Tibial nerve (tissue), 4 donors: ENCODE results near the gene E2F6. TPM values are rescaled to one million over a fixed set of nuclear protein-coding genes. Genes with fewer than 3 reads are reported as not detected.

Experiments
- DNase-seq, 2 donors: peaks; one replicate each; pipeline ENCODE4 v3.0.0-alpha.2; 2019; ENCODE audit warnings: low spot score in 2 of 2
- H3K27ac ChIP-seq, 4 donors: fragments of 200-600 bp; sonication (generic) in 3 of 4; one replicate each; pipeline ENCODE4 v1.5.1; 2017 to 2019; ENCODE audit warnings: mild to moderate bottlenecking in 1 of 4
- H3K27me3 ChIP-seq, 2 donors: fragments of 200-600 bp; sonication (generic) in 1 of 2; one replicate each; pipeline versions ENCODE4 v1.5.1 to v1.6.0; 2017 to 2019
- H3K36me3 ChIP-seq, 3 donors: fragments of 200-600 bp; sonication (generic); one replicate each; pipeline ENCODE4 v1.5.1; 2018 to 2019
- H3K4me1 ChIP-seq, 4 donors: fragments of 200-600 bp; sonication (generic) in 3 of 4; one replicate each; pipeline ENCODE4 v1.5.1; 2017 to 2019
- H3K4me3 ChIP-seq, 4 donors: fragments of 200-600 bp; sonication (generic) in 3 of 4; one replicate each; pipeline ENCODE4 v1.5.1; 2017 to 2019; ENCODE audit warnings: mild to moderate bottlenecking in 1 of 4, moderate library complexity in 1 of 4
- H3K9me3 ChIP-seq, 4 donors: fragments of 200-600 bp; sonication (generic) in 3 of 4; one replicate each; pipeline ENCODE4 v1.5.1; 2017 to 2019
- EP300 ChIP-seq, 2 donors: sonication (generic); formaldehyde crosslinking; IDR thresholded peaks; one replicate each; pipeline ENCODE4 v1.6.1; 2017; ENCODE audit warnings: antibody characterized with exemption in 2 of 2, mild to moderate bottlenecking in 1 of 2
- POLR2A ChIP-seq, 2 donors: fragments of 450-650 bp; IDR thresholded peaks; one replicate each; pipeline ENCODE4 v1.6.1; 2017; ENCODE audit warnings: antibody characterized with exemption in 2 of 2, mild to moderate bottlenecking in 2 of 2, moderate library complexity in 2 of 2
- WGBS, 2 donors: methylation state at CpG; one replicate each; pipeline ENCODE4 v1.1.5; 2018; 5-methylcytosine and 5-hydroxymethylcytosine counted together
- total RNA-seq, 4 donors: library from RNA; depleted of rRNA; stranded (reverse); fragments of >200 nt; gene quantifications; one replicate each; pipeline ENCODE4 v1.1.0, GENCODE V29; 2016
- TF ChIP-seq, protein P1 (sequence below), 5 experiments: fragments of 200-600 bp in 3 of 5; fragments of 450-650 bp in 2 of 5; sonication (generic) in 3 of 5; IDR thresholded peaks; one replicate each; pipeline ENCODE4 v1.5.1; 2016 to 2019; ENCODE audit warnings: antibody characterized with exemption in 5 of 5, mild to moderate bottlenecking in 3 of 5, moderate library complexity in 2 of 5

E2F6 gene
- total RNA-seq, 4 donors from 2014 or later, result 10.9 to 16.5 (median 13.8) TPM

DNA sequence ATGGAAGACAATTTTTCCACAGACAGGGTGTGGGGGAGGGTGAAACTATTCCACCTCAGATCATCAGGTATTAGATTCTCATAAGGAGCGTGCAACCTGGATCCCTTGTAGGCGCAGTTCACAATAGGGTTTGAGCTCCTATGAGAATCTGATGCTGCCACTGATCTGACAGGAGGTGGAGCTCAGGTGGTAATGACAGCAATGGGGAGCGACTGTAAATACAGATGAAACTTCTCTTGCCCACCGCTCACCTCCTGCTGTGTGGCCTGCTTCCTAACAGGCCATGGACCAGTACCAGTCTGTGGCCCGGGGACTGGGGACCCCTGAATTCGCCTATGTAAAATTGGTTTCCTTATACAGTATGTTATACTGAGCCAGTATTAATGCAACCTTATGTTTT lies 27.3 kb upstream of the E2F6 start:
- Histone ChIP-seq H3K4me1 (peaks cover 0 to 22% (median 5%) of the 10 kb centered on the region in 4 donors), H3K27me3 (no peaks in the 10 kb centered on the region), H3K36me3 (no peaks in the 10 kb centered on the region), H3K4me3 (no peak overlapping the region), H3K9me3 (no peaks in the 10 kb centered on the region), H3K27ac (no peak overlapping the region)
- TF ChIP-seq POLR2A (IDR thresholded peaks at IDR 0.05), result no peak
- TF ChIP-seq, protein P1, sequence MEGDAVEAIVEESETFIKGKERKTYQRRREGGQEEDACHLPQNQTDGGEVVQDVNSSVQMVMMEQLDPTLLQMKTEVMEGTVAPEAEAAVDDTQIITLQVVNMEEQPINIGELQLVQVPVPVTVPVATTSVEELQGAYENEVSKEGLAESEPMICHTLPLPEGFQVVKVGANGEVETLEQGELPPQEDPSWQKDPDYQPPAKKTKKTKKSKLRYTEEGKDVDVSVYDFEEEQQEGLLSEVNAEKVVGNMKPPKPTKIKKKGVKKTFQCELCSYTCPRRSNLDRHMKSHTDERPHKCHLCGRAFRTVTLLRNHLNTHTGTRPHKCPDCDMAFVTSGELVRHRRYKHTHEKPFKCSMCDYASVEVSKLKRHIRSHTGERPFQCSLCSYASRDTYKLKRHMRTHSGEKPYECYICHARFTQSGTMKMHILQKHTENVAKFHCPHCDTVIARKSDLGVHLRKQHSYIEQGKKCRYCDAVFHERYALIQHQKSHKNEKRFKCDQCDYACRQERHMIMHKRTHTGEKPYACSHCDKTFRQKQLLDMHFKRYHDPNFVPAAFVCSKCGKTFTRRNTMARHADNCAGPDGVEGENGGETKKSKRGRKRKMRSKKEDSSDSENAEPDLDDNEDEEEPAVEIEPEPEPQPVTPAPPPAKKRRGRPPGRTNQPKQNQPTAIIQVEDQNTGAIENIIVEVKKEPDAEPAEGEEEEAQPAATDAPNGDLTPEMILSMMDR (IDR thresholded peaks at IDR 0.05), result no peak
- TF ChIP-seq EP300 (IDR thresholded peaks at IDR 0.05), result no peak
- WGBS, 2 donors, result 94 to 100% methylated on average over 6 of the region's 6 CpGs
- DNase-seq, result no peak

DNA sequence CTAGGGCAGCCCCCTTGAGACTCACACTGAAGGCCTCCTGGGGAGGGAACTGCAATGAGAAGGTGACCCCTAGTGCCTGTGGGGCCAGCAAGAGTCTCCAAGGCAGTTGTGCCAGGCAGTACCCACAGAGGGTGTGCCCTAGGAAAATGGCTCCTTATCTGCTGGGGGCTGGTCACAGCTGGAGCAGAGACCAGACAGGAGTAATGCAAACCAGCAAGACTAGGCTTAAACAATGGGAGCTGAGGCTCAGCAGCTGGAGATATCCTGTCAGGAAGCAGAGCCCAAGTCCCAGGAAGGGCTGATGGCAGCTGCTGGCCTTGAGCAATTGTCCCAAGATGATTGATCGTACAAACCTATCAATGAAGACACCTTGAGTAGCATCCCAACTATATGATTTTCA lies 26.8 kb upstream of the E2F6 start:
- no peaks in the 10 kb centered on the region for H3K27me3 ChIP-seq
- no peak overlapping the region for H3K27ac ChIP-seq
- H3K4me1 ChIP-seq, result peaks cover 0 to 21% (median 2%) of the 10 kb centered on the region in 4 donors
- no peak for DNase-seq
- H3K36me3 ChIP-seq, result no peaks in the 10 kb centered on the region
- TF ChIP-seq POLR2A (IDR thresholded peaks at IDR 0.05), result no peak
- no peak for TF ChIP-seq EP300 (IDR thresholded peaks at IDR 0.05)
- TF ChIP-seq, protein P1 (IDR thresholded peaks at IDR 0.05), result no peak
- H3K9me3 ChIP-seq, result no peaks in the 10 kb centered on the region
- WGBS, 2 donors, result 76 to 91% methylated on average over 1 of the region's 1 CpG
- no peak overlapping the region for H3K4me3 ChIP-seq

DNA sequence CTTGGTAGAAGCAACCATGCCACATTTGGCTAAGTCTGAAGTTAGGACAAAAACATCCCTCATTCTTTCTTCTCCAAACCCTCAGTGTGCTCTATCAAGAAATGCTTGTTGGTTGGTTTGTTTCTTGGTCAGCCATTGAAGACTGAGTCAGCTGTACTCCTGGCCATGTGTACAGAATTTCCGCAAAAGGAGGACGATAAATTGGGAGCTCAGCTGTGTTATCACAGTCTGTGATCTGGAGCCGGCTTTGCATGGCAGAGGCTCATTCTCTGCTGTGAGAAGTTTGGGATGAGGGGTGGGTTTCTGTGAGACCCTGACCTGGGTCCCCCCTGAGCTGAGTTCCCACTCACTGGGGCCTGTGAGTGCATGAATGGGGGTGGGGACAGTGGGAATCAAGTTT lies 26.3 kb upstream of the E2F6 start:
- H3K4me3 ChIP-seq, result no peak overlapping the region
- no peaks in the 10 kb centered on the region for H3K9me3 ChIP-seq
- H3K36me3 ChIP-seq, result no peaks in the 10 kb centered on the region
- DNase-seq, result no peak
- H3K4me1 ChIP-seq, result peaks cover 0 to 17% (median 0%) of the 10 kb centered on the region in 4 donors
- H3K27me3 ChIP-seq, result no peaks in the 10 kb centered on the region
- WGBS, 2 donors, result 78 to 80% methylated on average over 3 of the region's 3 CpGs
- H3K27ac ChIP-seq, result peak overlapping the region in 1 of 4 donors; percentile 50
- TF ChIP-seq, protein P1 (IDR thresholded peaks at IDR 0.05), result no peak
- no peak for TF ChIP-seq EP300 (IDR thresholded peaks at IDR 0.05)
- TF ChIP-seq POLR2A (IDR thresholded peaks at IDR 0.05), result no peak

DNA sequence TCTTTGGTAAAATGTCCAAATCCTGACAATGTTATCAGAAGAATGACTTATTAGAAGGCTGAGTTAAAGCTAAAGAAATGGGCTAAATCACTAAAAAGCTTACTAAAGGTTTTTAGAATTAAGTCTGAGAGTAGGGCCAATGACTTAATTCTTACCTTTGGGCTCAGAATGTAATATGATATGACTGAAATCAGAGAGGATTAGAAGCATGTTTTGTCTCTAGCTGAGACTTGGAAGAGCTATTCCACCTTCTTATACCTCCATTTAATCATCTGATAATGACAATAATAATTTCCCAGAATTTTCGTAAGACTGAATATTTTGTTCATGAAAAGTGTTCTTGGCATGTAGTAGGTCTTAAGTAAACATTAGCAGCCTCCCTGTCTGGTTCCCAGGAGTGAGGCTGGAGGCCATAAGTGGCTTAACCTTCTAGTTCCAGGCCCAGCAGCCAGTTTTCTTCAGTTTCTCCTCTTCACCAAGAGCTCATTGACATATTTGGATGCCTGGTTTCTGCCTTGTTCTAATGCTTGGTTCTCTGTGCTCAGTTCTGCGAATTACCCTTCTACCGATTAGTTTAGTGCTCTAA lies 25.5 kb upstream of the E2F6 start:
- no peak for TF ChIP-seq POLR2A (IDR thresholded peaks at IDR 0.05)
- TF ChIP-seq EP300 (IDR thresholded peaks at IDR 0.05), result no peak
- TF ChIP-seq, protein P1 (IDR thresholded peaks at IDR 0.05), result no peak
- no peaks in the 10 kb centered on the region for H3K9me3 ChIP-seq
- no peaks in the 10 kb centered on the region for H3K36me3 ChIP-seq
- no peaks in the 10 kb centered on the region for H3K27me3 ChIP-seq
- 61 to 67% methylated on average over 3 of the region's 3 CpGs for WGBS, 2 donors
- H3K4me1 ChIP-seq, result peaks cover 0 to 15% (median 0%) of the 10 kb centered on the region in 4 donors
- no peak for DNase-seq
- H3K4me3 ChIP-seq, result no peak overlapping the region
- peak overlapping the region in 1 of 4 donors; percentile 50 for H3K27ac ChIP-seq

DNA sequence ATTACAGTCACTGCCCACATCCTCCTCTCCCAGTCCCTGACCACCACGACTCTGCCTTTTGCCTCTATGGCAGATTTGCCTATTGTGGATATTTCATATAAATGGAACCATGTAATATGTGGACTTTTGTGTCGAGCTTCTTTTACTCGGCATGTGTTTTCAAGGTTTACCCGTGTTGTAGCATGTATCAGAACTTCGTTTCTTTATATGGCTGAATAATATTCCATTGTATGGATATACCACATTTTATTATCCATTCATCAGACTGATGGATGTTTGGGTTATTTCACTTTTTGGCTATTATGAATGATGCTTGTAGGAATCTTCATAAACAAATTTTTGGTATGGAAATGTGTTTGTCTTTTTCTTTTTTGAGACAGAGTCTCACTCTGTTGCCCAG lies 24.2 kb upstream of the E2F6 start:
- no peaks in the 10 kb centered on the region for H3K36me3 ChIP-seq
- H3K4me3 ChIP-seq, result no peak overlapping the region
- no peak for TF ChIP-seq POLR2A (IDR thresholded peaks at IDR 0.05)
- TF ChIP-seq, protein P1 (IDR thresholded peaks at IDR 0.05), result no peak
- no peak for TF ChIP-seq EP300 (IDR thresholded peaks at IDR 0.05)
- H3K27ac ChIP-seq, result no peak overlapping the region
- H3K9me3 ChIP-seq, result no peaks in the 10 kb centered on the region
- H3K27me3 ChIP-seq, result no peaks in the 10 kb centered on the region
- 98 to 99% methylated on average over 5 of the region's 5 CpGs for WGBS, 2 donors
- peaks cover 0 to 8% (median 0%) of the 10 kb centered on the region in 4 donors for H3K4me1 ChIP-seq
- DNase-seq, result no peak
